Activated naive CD4-positive, alpha-beta T cell treated with anti-CD3 and anti-CD28 coated beads, Interleukin-2, amount 50 U/mL, for 72 hours (primary cell): Measurements from ENCODE around the gene NRXN3. TPM values are rescaled to one million over a fixed set of nuclear protein-coding genes. Genes with fewer than 3 reads are reported as not detected.

ENCODE experiments used
- ATAC-seq, 2 donors: fragments of 150-1000 bp; cut with Tn5 transposase; 2 replicates each; pipeline ENCODE4 v1.10.0; 2021; ENCODE audit warnings: mild to moderate bottlenecking in 2 of 2, moderate library complexity in 2 of 2
- DNase-seq, 2 donors: peaks; one replicate each; pipeline ENCODE4 v3.0.0; 2021 to 2022; ENCODE audit warnings: low spot score in 2 of 2
- H3K27ac Mint-ChIP-seq, 2 donors: one replicate each; pipeline ENCODE4 v1.8.0; 2022; ENCODE audit warnings: mild to moderate bottlenecking in 2 of 2, mixed read lengths in 2 of 2
- H3K36me3 Mint-ChIP-seq, 2 donors: one replicate each; pipeline ENCODE4 v1.8.0; 2022; ENCODE audit warnings: mixed read lengths in 2 of 2
- H3K9me3 Mint-ChIP-seq, 2 donors: one replicate each; pipeline ENCODE4 v1.8.0; 2022; ENCODE audit warnings: mixed read lengths in 2 of 2
- total RNA-seq, 2 donors: library from RNA; stranded (reverse); gene quantifications; one replicate each; pipeline ENCODE4 v1.2.3, GENCODE V29; 2022

The NRXN3 gene
- total RNA-seq, 2 donors from 2014 or later: not detected

DNA sequence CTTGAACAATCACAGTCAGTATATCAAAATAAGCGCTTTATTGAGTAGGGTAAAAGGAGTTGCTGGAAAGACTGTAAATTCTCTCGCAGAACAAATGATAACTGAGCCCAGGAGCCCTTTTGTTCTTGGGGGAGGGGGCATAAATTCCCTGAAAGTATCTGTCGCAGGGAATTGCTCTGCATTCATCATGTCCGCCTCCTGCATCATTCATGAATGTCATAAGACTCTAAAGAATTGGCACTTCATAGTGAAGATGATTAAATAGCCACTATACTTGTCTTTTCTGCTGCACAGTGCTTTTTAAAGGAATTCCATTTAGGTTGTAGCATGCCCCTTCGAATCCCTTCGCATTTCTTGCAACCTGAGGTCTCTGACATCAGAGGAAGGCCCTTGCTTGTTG is 1278.8 kb downstream of the NRXN3 start:
- no peaks in the 10 kb centered on the region for H3K36me3 Mint-ChIP-seq
- DNase-seq (no peak), ATAC-seq (no peak)
- H3K27ac Mint-ChIP-seq: no peak overlapping the region
- peaks cover 10 to 11% of the 10 kb centered on the region in 2 donors for H3K9me3 Mint-ChIP-seq

- Mint-ChIP-seq H3K9me3 (peaks cover 4 to 11% of the 10 kb centered on the region in 2 donors), H3K36me3 (no peaks in the 10 kb centered on the region), H3K27ac (no peak overlapping the region)
- ATAC-seq (no peak), DNase-seq (no peak)
Measured at GRCh38 chr14:79451601-79452000, 1281.4 kb downstream of the NRXN3 start.

DNA sequence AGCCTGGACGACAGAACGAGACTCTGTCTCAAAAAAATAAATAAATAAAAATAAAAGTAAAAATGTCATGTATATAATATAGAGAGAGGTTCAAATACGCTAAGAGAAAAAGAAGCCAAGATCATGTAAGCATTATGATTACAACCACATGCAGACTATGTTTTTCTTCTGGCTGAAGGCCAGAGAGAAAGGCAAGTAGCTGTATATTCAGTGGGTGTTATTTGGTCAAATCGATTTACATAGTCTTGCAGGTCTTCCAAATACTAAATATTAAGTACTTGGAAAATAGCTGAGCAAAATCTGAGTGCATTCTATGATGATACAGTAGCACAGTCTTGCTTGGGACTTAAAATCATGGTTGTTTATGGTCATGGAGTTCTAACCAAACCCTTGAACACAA is 1283.1 kb downstream of the NRXN3 start:
- H3K36me3 Mint-ChIP-seq: no peaks in the 10 kb centered on the region
- no peak for ATAC-seq
- H3K27ac Mint-ChIP-seq: no peak overlapping the region
- DNase-seq: no peak
- H3K9me3 Mint-ChIP-seq: peaks cover 4 to 7% of the 10 kb centered on the region in 2 donors

DNA sequence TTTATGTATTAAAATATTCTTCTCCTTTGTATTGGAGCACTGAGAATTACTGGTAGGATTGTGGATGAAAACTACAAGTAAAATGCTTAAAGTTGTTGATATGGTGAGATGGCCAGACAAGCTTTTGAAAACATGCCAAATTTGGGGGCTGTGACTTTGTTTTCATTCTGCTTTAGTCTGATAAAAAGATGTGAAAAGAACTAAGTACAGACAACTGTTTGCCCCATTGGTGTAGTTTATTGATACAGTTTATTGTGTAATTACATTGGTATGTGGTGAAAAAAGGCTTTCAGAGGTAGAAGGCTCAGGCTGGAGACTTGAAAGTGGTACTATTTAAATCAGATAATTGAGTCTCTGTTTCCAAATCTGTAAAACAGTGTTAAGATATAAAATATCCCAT is 1294.3 kb downstream of the NRXN3 start:
- DNase-seq (no peak), ATAC-seq (no peak)
- H3K36me3 Mint-ChIP-seq: no peaks in the 10 kb centered on the region
- peaks cover 0 to 17% of the 10 kb centered on the region in 2 donors for H3K9me3 Mint-ChIP-seq
- H3K27ac Mint-ChIP-seq: no peak overlapping the region

GRCh38 chr14:79465651-79466050 is 1295.5 kb downstream of the NRXN3 start:
- no peak for DNase-seq
- Mint-ChIP-seq H3K36me3 (peaks cover 0 to 3% of the 10 kb centered on the region in 2 donors), H3K27ac (no peak overlapping the region), H3K9me3 (peaks cover 7 to 20% of the 10 kb centered on the region in 2 donors)
- ATAC-seq: no peak

- Mint-ChIP-seq H3K27ac (no peak overlapping the region), H3K9me3 (peaks cover 9 to 18% of the 10 kb centered on the region in 2 donors), H3K36me3 (peaks cover 0 to 5% of the 10 kb centered on the region in 2 donors)
- no peak for ATAC-seq
- no peak for DNase-seq
Measured at GRCh38 chr14:79466938-79467527, 1296.9 kb downstream of the NRXN3 start.

GRCh38 chr14:79467835-79468234 is 1297.7 kb downstream of the NRXN3 start:
- ATAC-seq: no peak
- peaks cover 0 to 5% of the 10 kb centered on the region in 2 donors for H3K36me3 Mint-ChIP-seq
- H3K9me3 Mint-ChIP-seq: peaks cover 12 to 18% of the 10 kb centered on the region in 2 donors
- DNase-seq: no peak
- H3K27ac Mint-ChIP-seq: no peak overlapping the region

GRCh38 chr14:79468486-79468885 is 1298.3 kb downstream of the NRXN3 start:
- Mint-ChIP-seq H3K27ac (no peak overlapping the region), H3K36me3 (peaks cover 0 to 5% of the 10 kb centered on the region in 2 donors), H3K9me3 (peaks cover 12 to 19% of the 10 kb centered on the region in 2 donors)
- ATAC-seq: no peak
- DNase-seq: no peak

GRCh38 chr14:79473651-79474050 is 1303.5 kb downstream of the NRXN3 start:
- Mint-ChIP-seq H3K36me3 (peaks cover 0 to 5% of the 10 kb centered on the region in 2 donors), H3K9me3 (peaks cover 11 to 16% of the 10 kb centered on the region in 2 donors), H3K27ac (no peak overlapping the region)
- ATAC-seq: no peak
- DNase-seq: no peak

GRCh38 chr14:79475887-79476532 is 1305.8 kb downstream of the NRXN3 start:
- Mint-ChIP-seq H3K27ac (no peak overlapping the region), H3K36me3 (no peaks in the 10 kb centered on the region), H3K9me3 (peaks cover 7 to 13% of the 10 kb centered on the region in 2 donors)
- DNase-seq: no peak
- ATAC-seq: no peak

GRCh38 chr14:79476552-79476951 is 1306.4 kb downstream of the NRXN3 start:
- H3K9me3 Mint-ChIP-seq: peaks cover 7 to 13% of the 10 kb centered on the region in 2 donors
- ATAC-seq (no peak), DNase-seq (no peak)
- H3K36me3 Mint-ChIP-seq: no peaks in the 10 kb centered on the region
- H3K27ac Mint-ChIP-seq: no peak overlapping the region

DNA sequence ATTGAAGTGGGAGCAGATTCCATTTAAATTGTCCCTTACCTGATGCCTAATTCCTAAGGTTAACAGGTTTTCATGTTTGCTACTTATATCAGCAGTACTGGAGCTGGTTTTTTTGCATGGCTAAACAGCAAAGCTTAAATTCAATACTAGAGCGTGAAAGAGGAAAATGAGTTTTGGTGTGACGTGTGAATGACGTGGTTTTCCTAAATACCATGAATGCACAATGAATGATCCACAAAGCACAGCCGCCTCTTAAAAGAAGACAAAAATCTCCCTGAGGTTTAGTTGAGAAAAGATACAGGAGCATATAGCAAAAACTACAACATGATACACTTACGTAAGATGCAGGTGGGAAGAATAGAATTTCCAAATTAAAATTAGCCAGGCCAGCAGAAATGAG is 1310.0 kb downstream of the NRXN3 start:
- H3K9me3 Mint-ChIP-seq: peaks cover 0 to 6% of the 10 kb centered on the region in 2 donors
- H3K27ac Mint-ChIP-seq: no peak overlapping the region
- DNase-seq (no peak), ATAC-seq (no peak)
- no peaks in the 10 kb centered on the region for H3K36me3 Mint-ChIP-seq

GRCh38 chr14:79482825-79483224 is 1312.7 kb downstream of the NRXN3 start:
- H3K36me3 Mint-ChIP-seq: no peaks in the 10 kb centered on the region
- ATAC-seq: no peak

GRCh38 chr14:79483477-79484388 is 1313.6 kb downstream of the NRXN3 start:
- no peak for ATAC-seq
- DNase-seq: no peak
- H3K36me3 Mint-ChIP-seq: no peaks in the 10 kb centered on the region
- H3K27ac Mint-ChIP-seq: no peak overlapping the region
- H3K9me3 Mint-ChIP-seq: peaks cover 6 to 11% of the 10 kb centered on the region in 2 donors

More at GRCh38 chr14:79482825-79483224, 1312.7 kb downstream of the NRXN3 start:
- peaks cover 0 to 6% of the 10 kb centered on the region in 2 donors for H3K9me3 Mint-ChIP-seq
- H3K27ac Mint-ChIP-seq: no peak overlapping the region
- no peak for DNase-seq

DNA sequence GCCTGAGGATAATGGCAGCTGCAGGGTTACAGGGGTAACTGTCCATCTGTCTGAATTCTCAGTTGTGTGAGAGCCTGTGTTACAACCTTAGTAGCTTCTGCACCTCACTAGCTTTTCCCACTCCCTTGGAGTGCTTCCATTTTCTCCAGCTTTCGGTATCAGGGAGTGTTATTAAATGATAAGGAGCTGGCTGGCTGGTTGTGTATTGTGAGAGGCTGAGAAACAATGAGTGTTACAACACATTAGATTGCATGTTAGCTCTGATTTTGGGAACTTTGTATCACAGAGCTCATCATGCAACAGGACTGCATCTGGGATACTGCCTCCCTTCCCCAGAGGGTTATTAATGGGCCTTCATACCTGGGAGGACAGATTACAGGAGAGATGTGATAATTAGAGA is 1317.5 kb downstream of the NRXN3 start:
- H3K36me3 Mint-ChIP-seq: no peaks in the 10 kb centered on the region
- H3K9me3 Mint-ChIP-seq: peaks cover 9% of the 10 kb centered on the region in 2 donors
- ATAC-seq: no peak
- H3K27ac Mint-ChIP-seq: no peak overlapping the region
- no peak for DNase-seq

DNA sequence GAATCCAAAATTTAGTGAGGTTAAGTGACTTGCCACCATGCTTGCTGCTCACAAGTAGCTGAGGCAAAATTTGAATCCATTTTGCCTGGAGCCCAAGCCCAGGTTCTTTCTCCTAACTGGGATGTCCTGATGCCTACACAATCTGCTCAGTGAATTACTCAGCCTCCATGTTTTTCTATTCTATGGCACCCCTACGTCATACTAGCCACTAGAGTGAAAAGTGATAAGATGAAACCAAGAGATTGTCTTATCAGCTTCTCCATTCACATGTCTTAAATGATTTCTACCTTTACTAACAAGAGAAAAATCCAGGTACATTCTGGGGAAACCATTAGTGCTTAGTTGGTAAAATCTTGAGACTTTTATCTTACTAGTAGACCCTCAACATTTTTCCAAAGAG is 1321.0 kb downstream of the NRXN3 start:
- ATAC-seq (no peak), DNase-seq (no peak)
- Mint-ChIP-seq H3K9me3 (peaks cover 9 to 13% of the 10 kb centered on the region in 2 donors), H3K36me3 (no peaks in the 10 kb centered on the region), H3K27ac (no peak overlapping the region)

DNA sequence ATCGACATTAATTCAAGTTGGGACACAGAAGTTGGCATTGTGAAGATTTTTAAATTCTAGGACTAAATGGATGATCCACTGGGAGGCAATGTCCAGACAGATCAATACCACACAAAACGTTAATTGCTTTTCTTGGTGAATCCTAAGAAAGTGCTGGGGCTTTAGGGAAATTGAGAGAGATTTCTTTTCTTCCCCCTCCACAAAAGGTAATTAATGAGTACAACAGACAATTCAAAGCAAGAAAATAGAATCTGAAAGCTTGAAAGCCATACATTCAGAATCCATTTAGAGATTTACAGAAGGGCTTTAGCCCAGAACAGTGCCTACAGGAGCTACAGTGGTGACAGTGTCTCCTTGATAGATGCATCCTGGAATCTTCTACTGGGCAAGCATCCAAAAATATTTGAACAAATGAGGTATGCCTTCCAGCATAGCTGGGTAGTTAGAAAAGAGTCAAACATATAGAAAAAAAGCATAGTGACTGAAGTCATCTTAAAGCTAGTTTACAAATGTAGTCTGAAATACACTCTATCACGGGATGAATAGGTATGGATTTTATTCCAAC is 1323.0 kb downstream of the NRXN3 start:
- Mint-ChIP-seq H3K9me3 (peaks cover 8 to 12% of the 10 kb centered on the region in 2 donors), H3K27ac (no peak overlapping the region), H3K36me3 (no peaks in the 10 kb centered on the region)
- DNase-seq: no peak
- no peak for ATAC-seq
